ENCODE results near the gene GCNT1.
"Not testable (repeated sequence)": the region's sequence is repeated elsewhere in the genome, so short reads cannot be mapped to it uniquely, and the experiment has no call there.

The GCNT1 gene

DNA sequence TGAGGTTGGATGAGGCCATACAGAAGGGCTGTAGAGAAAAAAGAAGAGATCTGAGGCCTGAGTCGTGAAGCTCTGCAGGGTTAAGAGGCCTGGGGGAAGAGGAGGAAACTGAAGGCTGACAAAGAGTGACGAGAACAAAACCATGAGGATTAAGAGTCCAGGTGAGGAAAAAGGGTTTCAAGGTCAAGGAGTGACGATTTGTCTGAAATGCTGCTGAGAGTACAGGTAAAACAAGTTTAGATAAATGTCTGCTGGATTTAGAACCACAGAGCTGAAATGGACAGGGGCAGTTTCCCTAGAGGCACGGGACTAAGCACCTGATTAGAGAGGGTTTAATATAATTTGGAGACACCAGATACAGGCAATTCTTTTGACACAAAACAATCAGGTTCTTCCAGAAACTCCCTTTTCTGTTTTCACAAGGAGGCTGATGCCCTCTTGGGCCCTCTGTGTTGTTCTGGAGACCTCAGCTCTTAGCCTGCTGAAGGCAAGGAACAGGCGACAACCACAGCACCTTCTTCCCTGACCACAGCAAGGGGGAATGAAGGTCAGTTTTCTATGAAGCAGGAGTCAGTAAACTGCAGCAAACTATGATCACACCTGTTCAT is 14.6 kb upstream of the GCNT1 start:
- DNase-seq, result no peak

DNA sequence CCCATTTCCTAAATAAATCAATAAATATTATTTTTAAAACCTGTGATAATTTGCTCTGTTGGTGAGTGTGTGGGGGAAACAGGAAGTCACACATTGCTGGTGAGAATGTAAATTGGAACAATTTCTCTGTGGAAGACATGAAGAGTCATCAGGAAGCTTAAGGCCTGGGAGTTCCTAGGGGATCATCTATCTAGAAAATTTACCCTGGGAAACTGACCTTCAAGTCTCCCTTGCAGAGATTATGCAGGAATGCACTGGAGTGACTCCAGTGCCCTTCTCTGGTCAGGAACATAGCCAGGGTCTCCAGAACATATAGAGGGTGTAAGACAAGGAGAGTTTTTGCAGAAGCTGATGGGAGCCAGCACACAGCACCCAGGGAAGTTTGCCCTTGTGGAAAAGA is 13.0 kb upstream of the GCNT1 start:
- DNase-seq, result no peak

DNA sequence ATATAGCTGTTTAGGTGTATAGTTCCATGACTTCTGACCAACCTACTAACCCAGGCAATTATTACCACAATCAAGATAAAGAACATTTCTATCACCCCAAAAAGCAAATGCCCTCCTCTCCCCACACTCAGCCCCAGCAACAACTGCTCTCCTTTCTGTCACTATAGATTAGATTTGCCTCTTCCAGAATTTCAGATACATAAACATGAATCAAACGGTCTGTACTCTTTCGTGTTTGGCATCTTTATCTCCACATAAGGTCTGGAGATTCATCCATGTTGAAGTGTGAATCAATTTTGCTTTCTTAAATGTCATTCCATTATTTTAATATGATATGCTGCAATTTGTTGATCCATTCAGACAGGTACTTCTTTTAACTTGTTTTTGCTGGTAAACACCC is 10.5 kb upstream of the GCNT1 start:
- DNase-seq, result no peak

DNA sequence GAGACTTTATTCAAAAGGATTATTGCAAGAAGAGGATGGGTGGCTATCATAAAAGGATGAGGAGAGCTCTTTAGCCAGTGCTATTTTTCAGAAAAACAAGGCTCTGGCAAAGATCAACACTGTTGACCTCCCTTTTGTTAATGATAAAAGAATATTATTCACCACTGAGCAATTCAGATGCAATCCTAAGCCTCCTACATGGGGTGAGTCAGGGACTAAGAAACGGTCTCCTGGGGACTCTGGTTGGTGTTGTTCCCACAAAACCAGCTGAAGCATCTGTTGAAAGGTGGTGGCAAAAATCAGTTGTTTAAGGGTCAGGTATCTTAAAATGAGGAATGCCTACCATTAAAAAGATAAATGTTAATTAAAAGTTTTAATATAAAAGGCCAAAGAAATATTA is 7.7 kb upstream of the GCNT1 start:
- peak; percentile 16 for DNase-seq

DNA sequence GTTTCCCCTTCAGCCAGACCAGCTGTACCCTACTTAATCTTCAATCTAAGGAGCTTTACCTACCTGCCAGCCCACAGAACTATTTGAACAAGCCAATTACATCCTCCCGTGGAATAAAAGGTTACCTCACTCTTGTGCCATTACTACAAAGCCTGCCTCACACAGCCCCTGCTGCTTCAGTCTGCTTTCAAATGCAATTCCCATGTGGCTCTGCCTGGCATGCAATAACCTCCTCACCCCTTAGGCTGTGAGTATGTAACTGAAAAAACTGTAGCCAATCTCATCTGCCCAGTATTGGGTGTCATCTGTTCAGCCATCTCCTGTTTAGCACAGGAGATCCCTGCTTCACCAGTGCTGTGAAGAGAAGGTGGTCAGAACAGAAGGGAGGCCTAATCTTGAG is 6.1 kb upstream of the GCNT1 start:
- no peak for DNase-seq

DNA sequence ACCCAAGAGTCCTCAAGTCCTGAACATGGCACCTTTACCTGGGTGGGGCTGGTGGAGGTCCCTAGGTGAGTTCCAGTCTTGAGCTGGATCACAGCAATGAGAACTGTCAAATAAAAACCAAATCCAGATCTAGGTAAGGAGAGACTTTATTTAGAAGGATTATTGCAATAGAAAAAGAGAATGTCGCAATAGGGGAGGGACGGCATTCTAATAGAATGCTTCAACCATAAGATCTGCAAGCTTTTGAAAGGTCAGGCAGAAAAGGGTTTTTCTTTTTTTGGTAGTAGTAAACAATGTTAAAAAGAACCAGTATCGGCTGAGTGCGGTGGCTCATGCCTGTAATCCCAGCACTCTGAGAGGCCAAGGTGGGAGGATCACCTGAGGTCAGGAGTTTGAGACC is 5.2 kb upstream of the GCNT1 start:
- DNase-seq, result no peak

DNA sequence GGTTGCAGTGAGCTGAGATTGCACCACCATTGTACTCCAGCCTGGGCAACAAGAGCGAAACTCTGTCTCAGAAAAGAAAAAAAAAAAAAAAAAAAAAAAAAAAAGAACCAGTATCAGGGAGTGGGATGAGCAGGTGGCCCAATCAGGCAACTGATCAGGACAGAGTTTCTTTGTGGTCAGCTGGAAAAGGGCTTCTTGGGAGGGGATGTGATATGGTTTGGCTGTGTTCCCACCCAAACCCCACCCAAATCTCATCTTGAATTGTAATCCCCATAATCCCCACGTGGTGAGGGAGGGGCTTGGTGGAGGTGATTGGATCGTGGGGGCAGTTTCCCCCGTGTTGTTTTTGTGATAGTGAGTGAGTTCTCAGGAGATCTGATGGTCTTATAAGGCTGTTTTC is 4.7 kb upstream of the GCNT1 start:
- DNase-seq, result peak; percentile 20

DNA sequence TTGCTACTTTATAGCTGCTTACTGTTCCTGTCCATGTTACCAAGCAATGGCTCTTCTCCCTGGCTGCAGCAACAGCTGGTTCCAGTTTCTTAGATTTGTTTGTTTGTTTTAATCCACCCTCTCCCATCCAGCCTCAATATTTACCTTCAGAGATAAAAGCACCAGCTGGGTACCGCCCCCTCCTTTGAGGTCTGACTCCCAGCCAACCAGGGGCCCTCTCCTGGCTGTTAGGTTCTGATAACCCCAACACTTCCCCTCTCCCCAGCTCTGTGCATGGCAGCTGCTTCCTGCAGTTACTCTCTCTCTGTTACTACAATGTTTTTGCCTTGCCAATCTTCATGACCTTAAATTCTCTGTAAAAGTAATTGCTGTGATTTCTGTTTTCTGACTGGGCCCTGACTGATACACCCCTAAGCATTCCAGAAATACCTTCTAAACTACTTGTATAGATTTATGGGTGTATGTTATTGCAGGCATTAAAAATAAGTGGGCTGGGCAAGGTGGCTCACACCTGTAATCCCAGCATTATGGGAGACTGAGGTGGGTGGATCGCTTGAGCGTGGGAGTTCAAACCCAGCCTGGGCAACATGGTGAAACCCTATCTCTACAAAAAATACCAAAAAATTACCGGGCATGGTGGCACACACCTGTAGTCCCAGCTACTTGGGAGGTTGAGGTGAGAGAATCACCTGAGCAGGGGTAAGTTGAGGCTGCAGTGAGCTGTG is 2.6 kb upstream of the GCNT1 start:
- no peak for DNase-seq

DNA sequence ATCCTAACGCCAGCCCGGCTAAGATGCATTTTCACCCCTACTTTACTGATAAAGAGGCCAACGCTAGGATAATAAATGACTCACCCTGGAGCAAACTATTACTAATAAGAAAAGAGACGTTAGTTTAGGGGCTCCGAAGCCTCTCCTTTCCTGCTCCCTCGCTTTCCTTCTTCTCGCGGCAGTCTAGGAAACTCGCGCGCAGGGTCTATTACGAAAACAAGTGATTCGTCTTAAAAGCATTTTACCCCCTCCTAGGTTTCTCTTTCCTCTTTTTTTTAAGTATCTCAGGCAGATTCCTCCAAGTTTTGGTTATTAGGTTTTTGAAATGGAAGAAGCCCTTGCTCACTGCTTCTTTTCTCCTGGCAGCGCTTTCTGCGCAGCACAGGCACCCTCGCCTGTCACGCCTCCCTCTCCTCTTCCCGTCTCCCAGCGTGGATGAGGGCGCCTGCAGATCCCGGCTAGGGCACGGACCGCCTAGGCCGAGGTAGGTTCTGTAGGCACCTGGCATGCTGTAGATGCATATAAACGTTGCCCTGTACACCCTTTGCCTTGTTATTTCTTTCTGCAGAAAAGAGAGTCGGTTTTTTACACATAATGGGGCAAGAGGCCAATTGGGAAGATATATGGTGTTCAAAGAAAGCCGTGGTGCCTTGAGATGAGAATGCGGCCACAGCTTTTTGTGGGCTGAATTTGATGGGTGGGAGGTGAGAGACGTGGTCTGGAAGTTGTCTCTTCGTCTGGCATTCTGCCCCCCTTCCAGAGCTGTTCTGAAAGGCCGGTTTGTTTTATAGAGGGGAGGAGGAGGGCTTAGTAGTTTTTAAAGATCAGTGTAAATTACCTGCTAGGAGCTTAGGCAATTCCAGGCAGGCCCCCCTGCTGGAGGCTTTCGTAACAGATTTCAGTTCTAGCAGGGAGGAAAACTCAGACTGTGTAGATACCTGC is 983 bp downstream of the GCNT1 start:
- peak; percentile 81 for DNase-seq

DNA sequence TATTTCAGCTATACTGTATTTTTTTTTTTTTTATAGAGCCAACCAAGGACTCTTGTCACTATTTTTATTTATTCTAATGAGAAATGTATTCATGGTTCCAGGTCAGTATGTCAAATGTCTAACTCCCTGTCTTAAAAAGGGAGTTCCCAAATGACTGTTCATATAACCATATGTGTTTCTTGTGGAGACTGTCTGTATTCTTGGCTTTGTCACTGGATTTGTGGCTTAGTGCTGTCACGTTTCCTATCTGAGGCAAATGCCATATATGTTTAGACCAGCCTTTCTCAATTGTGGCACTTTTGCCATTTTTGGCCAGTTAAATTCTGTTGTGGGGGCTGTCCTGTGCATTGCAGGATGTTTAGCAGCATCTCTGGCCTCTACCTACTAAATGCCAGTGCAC is 3.1 kb downstream of the GCNT1 start:
- no peak for DNase-seq

DNA sequence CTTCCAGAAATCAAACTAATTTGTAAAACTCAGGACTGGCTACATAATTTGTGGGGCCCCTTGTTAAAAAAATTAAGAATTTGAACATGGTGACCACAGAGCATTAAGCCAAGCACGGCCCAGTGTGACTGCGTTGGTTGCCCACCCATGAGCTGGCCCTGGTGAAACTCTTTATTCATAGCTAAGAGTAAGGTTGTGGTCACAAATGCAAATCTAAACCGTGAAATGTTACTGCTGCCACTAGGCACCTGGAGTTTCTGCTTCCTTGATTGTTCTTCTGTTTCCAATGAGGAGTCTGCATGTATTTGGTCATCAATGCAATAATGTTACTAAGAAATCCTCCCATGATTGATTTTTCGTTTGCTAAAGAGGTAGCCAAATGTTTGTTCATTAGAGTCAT is 4.2 kb downstream of the GCNT1 start:
- no peak for DNase-seq

DNA sequence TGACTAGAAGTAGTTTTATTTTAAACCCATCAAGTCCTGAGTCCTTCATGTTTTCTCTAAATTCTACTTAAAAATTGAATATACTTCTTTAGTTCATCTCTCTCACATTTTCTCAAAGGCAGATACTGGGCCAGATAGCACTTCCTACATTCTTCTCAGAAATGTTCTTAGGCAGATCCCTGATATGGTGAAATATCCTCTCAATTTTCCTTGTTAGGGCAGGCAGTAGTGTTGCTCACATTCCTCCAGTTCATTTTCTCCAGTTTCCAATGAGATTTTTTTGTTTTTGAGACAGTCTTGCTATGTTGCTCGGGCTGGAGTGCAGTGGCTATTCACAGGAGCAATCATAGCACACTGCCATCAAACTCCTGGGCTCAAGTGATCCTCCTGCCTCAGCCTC is 5.7 kb downstream of the GCNT1 start:
- DNase-seq, result no peak

DNA sequence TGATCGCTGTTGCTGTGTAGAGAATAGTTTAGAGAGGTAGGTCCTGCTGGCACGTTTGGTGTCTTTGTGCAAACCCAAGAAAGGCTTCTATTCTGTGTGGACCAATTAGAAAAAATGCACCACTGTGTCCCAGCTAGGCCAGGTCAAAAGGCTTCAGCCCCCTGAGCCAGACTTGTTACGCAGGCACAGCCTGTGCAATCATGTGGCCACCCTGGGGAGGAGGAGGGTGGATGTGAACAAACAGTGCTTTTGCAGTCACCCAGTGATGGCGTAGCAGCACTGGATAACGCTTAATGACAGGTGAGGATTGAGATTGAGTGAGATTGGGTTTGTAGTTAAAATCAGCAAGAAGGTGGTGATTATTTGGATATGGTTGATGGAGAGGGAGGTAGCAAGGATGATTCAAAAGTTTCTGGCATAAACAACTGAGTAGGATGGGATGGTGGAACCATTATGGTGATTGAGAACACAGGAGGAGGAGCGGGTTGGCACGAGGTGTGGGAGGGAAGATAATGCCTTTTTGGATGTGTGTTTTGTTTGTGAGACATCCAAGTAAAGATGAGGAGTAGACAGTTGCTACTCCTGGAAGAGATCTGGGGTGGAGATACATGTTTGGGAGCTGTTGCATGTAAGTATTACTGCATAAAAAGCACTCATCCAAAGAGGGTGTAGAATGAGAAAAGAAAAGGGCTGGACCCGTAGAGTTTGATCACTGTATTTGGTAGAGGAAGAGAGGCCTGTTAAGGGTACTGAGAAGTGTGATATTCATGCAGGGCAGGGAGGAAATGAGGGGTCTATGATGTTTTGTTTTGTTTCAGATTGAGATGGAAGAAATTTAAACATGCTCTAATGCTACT is 6.7 kb downstream of the GCNT1 start:
- no peak for DNase-seq

DNA sequence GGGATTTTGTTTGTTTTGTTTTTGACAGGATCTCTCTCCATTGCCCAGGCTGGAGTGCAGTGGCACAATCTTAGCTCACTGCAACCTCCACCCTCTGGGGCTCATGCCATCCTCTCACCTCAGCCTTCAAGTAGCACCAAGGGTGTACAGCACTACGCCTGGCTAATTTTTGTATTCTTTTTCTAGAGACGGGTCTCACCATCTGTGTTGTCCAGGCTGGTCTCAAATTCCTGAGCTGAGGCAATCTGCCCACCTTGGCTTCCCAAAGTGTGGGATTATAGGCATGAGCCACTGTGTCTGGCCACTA is 7.3 kb downstream of the GCNT1 start:
- no peak for DNase-seq

DNA sequence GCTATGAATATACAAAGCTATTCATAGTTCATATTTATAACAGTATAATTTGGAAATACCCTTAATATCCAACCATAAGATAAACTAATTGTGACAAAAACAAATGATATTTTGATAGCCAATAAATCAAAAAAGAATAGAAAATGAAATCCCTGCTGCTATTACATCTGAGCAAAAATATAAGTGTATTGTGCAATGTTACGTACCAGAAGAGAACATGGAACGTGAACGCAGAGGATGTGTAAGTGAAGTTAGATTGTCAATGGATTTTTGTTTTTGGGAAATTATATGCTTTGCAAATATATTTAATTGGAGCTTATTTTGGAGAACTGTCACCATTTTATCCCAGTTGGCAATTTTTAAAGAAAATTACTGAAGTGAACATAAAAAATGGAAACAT is 15.4 kb downstream of the GCNT1 start:
- no peak for DNase-seq

DNA sequence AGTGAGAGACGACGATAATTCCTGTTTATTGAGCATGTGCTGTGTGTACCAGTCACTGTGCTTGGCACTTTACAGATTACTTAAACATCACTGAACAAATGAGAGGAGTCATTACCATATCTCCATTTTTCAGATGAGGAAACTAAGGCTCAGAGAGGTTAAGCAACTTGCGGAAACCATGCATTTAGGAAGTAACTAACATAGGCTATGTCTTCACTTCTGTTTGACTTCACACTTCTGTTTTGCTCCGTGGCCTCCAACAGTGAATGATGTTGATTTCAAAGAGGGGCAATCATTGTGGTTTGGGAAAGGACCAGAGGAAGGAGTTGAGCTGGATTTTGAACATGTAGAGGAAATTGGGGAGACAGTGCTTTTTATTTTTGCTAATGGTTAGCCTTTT is 16.7 kb downstream of the GCNT1 start:
- no peak for DNase-seq

DNA sequence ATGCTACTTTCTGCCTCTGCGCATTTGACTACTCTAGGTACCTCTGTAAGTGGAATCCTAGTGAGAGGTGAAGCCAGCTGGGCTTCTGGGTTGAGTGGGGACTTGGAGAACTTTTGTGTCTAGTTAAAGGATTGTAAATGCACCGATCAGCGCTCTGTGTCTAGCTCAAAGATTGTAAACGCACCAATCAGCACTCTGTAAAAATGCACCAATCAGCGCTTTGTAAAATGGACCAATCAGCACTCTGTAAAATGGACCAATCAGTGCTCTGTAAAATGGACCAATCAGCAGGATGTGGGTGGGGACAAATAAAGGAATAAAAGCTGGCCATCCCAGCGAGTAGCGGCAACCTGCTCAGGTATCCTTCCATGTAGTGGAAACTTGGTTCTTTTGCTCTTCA is 18.8 kb downstream of the GCNT1 start:
- not testable (repeated sequence) for DNase-seq

DNA sequence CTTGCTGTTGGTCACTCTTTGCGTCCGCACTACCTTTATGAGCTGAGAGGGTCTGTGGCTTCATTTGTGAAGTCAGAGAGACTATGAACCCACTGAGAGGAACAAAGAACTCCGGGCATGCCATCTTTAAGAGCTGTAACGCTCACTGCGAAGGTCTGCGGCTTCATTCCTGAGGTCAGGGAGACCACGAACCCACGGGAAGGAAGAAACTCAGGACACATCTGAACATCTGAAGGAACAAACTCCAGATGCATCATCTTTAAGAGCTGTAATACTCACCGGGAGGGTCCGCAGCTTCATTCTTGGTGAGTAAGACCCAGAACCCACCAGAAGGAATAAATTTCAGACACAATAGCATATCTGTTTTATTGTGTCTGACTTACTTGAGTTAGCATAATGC is 19.2 kb downstream of the GCNT1 start:
- no peak for DNase-seq

DNA sequence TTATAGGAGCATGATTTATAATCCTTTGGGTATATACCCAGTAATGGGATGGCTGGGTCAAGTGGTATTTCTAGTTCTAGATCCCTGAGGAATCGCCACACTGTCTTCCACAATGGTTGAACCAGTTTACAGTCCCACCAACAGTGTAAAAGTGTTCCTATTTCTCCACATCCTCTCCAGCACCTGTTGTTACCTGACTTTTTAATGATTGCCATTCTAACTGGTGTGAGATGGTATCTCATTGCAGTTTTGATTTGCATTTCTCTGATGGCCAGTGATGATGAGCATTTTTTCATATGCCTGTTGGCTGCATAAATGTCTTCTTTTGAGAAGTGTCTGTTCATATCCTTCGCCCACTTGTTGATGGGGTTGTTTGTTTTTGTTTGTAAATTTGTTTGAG is 20.4 kb downstream of the GCNT1 start:
- DNase-seq, result not testable (repeated sequence)

DNA sequence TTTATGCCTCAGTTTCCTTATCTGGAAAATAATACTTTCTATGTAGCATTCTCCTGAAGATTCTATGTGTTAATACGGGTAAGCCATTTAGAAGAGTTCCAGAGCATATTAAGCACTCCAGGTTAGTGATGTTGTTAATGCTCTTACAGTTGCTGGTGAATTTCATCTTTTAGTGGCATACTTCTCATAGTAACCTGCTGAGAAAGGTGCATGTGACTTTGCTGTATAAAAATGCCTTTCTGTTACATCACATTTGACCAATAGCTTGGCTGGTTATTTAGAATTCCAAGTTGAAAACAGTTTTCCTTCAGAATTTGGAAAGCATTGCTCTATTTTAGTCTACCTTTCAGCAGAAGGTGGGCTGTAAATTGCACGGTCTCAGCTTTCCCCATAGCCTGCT is 27.2 kb downstream of the GCNT1 start:
- no peak for DNase-seq

DNA sequence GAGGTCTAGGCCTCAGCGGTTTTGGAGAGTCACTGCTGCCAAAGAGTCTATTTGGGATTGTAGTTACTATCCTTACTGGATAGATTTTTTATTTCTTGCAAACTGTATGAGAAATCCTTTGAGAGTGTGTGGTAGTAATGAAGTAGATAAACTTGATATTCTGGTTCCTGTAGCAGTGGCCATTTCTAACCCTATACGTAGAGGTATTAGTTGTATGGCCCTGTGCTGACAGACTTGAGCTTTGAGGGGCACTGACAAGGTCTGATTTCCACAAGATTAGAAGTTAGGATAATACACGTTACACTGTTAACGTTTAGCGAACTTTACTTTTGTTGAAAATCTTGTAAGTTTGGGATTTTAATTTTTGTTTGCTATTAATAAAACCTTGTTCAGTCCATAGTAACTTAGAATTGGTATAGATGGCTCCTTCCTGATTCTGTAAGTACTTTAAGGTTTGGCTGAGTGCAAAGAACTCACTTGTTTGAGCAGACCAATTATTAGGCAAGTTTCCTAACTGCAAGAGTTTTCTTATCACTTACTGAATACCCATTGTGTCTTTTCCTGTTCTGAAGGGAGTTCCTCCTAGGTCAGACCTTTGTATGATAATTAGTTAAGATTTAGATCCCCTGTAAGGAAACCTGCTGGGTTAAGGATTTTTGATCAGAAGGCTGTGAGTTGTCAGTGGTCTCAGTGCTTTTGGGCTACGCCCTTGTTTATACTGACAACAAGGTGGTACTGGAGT is 31.4 kb downstream of the GCNT1 start:
- DNase-seq, result no peak

DNA sequence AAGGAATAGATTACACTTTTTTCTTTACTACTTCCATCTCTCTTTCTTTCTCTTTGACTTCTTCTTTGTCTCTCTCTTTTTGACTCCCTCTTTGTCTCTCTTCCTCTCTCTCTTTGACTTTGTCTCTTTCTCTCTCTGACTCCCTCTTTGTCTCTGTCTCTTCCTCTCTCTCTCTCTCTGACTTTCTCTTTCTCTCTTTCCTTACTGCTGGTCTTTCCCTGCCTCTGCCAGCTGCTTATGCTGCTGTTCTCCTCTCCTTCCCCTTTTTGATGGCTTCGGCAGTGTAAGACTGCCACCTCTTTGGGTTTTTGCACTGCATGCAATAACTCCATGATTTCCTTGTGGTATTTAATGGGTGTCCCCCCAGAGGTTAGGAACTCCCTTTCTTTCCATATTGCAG is 32.1 kb downstream of the GCNT1 start:
- DNase-seq, result not testable (repeated sequence)
